GM23338 (cell line): ENCODE data around the gene KCNMA1.

ENCODE experiments used
- EZH2 ChIP-seq: fragments of 200-600 bp; sonication (generic); IDR thresholded peaks from one replicate; pipeline ENCODE4 v1.8.0; 2017; ENCODE audit warnings: antibody characterized with exemption, mild to moderate bottlenecking, low read depth; ENCODE audit not compliant: unreplicated experiment
- POLR2AphosphoS5 ChIP-seq: IDR thresholded peaks from 2 replicates; pipeline ENCODE4 v1.6.1; 2016; ENCODE audit warnings: antibody characterized with exemption, low read depth
- ZNF114 ChIP-seq: fragments of 250-450 bp; sonication (Bioruptor Pico); IDR thresholded peaks from 2 replicates; pipeline ENCODE4 v1.5.0; 2020; ENCODE audit warnings: mild to moderate bottlenecking, moderate library complexity
- TF ChIP-seq, protein P1 (sequence below), 2 experiments: fragments of 200-600 bp in 1 of 2; sonication (generic) in 1 of 2; conservative IDR thresholded peaks; 2 replicates each; pipeline versions ENCODE4 v1.5.1 to v1.6.1; 2016 to 2017; ENCODE audit warnings: antibody characterized with exemption in 2 of 2, low read depth in 2 of 2, mild to moderate bottlenecking in 2 of 2, moderate library complexity in 1 of 2
- TF ChIP-seq, protein P2 (sequence below): IDR thresholded peaks from one replicate; pipeline ENCODE4 v1.6.1; 2018; ENCODE audit warnings: antibody characterized with exemption; ENCODE audit not compliant: unreplicated experiment

DNA sequence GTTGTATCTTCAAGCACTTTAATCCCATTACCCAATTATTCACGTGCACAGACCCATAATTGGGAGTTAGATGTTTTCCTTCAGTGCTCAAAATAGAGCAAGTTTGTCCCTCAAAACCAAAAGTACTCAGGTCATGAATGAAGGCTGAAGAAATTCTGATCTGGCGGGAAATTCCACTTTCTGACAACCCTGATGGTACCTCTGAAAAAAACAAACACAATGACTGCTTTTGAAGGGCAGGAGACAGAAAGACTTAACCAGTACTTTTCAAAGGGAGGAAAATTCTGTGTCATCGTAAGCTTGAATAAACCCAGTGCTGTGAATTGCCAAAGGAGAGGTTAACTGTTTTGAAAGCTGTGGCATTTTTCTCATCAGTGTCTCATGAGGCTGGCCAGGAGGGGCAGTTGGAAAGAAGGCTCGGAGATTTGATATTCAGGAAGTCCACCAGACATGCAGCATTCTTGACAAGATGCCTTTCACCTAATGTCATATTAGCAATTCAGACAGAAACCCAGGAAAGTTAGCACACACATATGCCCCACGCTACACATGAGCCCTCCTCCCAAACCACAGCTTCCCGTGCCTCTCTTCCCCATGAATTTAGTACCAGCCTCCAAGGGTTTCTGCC, 347.0 kb downstream of the KCNMA1 start:
- no peak for TF ChIP-seq ZNF114
- TF ChIP-seq, protein P1, sequence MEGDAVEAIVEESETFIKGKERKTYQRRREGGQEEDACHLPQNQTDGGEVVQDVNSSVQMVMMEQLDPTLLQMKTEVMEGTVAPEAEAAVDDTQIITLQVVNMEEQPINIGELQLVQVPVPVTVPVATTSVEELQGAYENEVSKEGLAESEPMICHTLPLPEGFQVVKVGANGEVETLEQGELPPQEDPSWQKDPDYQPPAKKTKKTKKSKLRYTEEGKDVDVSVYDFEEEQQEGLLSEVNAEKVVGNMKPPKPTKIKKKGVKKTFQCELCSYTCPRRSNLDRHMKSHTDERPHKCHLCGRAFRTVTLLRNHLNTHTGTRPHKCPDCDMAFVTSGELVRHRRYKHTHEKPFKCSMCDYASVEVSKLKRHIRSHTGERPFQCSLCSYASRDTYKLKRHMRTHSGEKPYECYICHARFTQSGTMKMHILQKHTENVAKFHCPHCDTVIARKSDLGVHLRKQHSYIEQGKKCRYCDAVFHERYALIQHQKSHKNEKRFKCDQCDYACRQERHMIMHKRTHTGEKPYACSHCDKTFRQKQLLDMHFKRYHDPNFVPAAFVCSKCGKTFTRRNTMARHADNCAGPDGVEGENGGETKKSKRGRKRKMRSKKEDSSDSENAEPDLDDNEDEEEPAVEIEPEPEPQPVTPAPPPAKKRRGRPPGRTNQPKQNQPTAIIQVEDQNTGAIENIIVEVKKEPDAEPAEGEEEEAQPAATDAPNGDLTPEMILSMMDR (conservative IDR thresholded peaks at IDR 0.05; ENCODE audit: low read depth in 2 of 2), result no peak
- TF ChIP-seq EZH2, result no peak
- no peak for TF ChIP-seq POLR2AphosphoS5
- TF ChIP-seq, protein P2, sequence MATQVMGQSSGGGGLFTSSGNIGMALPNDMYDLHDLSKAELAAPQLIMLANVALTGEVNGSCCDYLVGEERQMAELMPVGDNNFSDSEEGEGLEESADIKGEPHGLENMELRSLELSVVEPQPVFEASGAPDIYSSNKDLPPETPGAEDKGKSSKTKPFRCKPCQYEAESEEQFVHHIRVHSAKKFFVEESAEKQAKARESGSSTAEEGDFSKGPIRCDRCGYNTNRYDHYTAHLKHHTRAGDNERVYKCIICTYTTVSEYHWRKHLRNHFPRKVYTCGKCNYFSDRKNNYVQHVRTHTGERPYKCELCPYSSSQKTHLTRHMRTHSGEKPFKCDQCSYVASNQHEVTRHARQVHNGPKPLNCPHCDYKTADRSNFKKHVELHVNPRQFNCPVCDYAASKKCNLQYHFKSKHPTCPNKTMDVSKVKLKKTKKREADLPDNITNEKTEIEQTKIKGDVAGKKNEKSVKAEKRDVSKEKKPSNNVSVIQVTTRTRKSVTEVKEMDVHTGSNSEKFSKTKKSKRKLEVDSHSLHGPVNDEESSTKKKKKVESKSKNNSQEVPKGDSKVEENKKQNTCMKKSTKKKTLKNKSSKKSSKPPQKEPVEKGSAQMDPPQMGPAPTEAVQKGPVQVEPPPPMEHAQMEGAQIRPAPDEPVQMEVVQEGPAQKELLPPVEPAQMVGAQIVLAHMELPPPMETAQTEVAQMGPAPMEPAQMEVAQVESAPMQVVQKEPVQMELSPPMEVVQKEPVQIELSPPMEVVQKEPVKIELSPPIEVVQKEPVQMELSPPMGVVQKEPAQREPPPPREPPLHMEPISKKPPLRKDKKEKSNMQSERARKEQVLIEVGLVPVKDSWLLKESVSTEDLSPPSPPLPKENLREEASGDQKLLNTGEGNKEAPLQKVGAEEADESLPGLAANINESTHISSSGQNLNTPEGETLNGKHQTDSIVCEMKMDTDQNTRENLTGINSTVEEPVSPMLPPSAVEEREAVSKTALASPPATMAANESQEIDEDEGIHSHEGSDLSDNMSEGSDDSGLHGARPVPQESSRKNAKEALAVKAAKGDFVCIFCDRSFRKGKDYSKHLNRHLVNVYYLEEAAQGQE, result no peak
